Liver (tissue), 9 donors: ENCODE measurements around the gene TUBA3D. TPM values are rescaled to one million over a fixed set of nuclear protein-coding genes. Genes with fewer than 3 reads are reported as not detected.
"Not testable (repeated sequence)": the region's sequence is repeated elsewhere in the genome, so short reads cannot be mapped to it uniquely, and the experiment has no call there.

Source experiments
- DNase-seq: peaks from one replicate; pipeline ENCODE4 v3.0.0-alpha.2; 2017; ENCODE audit warnings: low spot score
- H3K27ac ChIP-seq, 2 donors: one replicate each; pipeline ENCODE4 v1.7.0; 2013; ENCODE audit warnings: inconsistent platforms in 2 of 2, low read length in 2 of 2, control low read depth in 1 of 2, low read depth in 1 of 2, mild to moderate bottlenecking in 1 of 2
- H3K27me3 ChIP-seq, 4 donors: one replicate each; pipeline versions ENCODE4 v1.6.1 to v1.7.0; 2013; ENCODE audit warnings: low read length in 3 of 4, inconsistent platforms in 1 of 4, mild to moderate bottlenecking in 1 of 4, moderate library complexity in 1 of 4; ENCODE audit not compliant: control insufficient read depth in 4 of 4, insufficient read depth in 4 of 4
- H3K36me3 ChIP-seq, 4 donors: one replicate each; pipeline versions ENCODE4 v1.6.1 to v1.7.0; 2013; ENCODE audit warnings: low read length in 3 of 4, mild to moderate bottlenecking in 3 of 4, low read depth in 1 of 4, moderate library complexity in 1 of 4; ENCODE audit not compliant: control insufficient read depth in 4 of 4, insufficient read depth in 3 of 4
- H3K4me1 ChIP-seq, 4 donors: one replicate each; pipeline versions ENCODE4 v1.6.1 to v1.7.0; 2013; ENCODE audit warnings: low read length in 3 of 4, mild to moderate bottlenecking in 3 of 4, moderate library complexity in 1 of 4; ENCODE audit not compliant: control insufficient read depth in 4 of 4, insufficient read depth in 4 of 4
- H3K4me3 ChIP-seq, 3 donors: one replicate each; pipeline versions ENCODE4 v1.6.1 to v1.7.0; 2013; ENCODE audit warnings: low read length in 3 of 3, control low read depth in 1 of 3, low read depth in 1 of 3, mild to moderate bottlenecking in 1 of 3
- H3K9ac ChIP-seq, 2 donors: one replicate each; pipeline ENCODE4 v1.7.0; 2013; ENCODE audit warnings: low read length in 2 of 2, mild to moderate bottlenecking in 2 of 2, moderate library complexity in 2 of 2, control low read depth in 1 of 2, low read depth in 1 of 2
- H3K9me3 ChIP-seq, 4 donors: one replicate each; pipeline versions ENCODE4 v1.6.1 to v1.7.0; 2013; ENCODE audit warnings: low read length in 3 of 4; ENCODE audit not compliant: control insufficient read depth in 4 of 4
- CTCF ChIP-seq: fragments of 150-350 bp; IDR thresholded peaks from 2 replicates; pipeline ENCODE4 v1.5.1; 2017; ENCODE audit warnings: improper control_type of control experiment, low read depth, low read length; ENCODE audit not compliant: missing input control
- EGR1 ChIP-seq, 2 donors: IDR thresholded peaks; 2 replicates each; pipeline ENCODE4 v1.6.1; 2016 to 2018; ENCODE audit warnings: antibody characterized with exemption in 2 of 2, low read depth in 2 of 2
- GABPA ChIP-seq, 2 donors: IDR thresholded peaks in 1 of 2; conservative IDR thresholded peaks in 1 of 2; 2 replicates each; pipeline ENCODE4 v1.6.1; 2016; ENCODE audit warnings: antibody characterized with exemption in 2 of 2, mild to moderate bottlenecking in 1 of 2, moderate library complexity in 1 of 2
- JUND ChIP-seq, 2 donors: IDR thresholded peaks; 2 replicates each; pipeline ENCODE4 v1.6.1; 2016; ENCODE audit warnings: antibody characterized with exemption in 2 of 2
- NR2F2 ChIP-seq: IDR thresholded peaks from 2 replicates; pipeline ENCODE4 v1.6.1; 2016; ENCODE audit warnings: antibody characterized with exemption
- RAD21 ChIP-seq, 2 donors: IDR thresholded peaks; 2 replicates each; pipeline ENCODE4 v1.6.1; 2016; ENCODE audit warnings: antibody characterized with exemption in 2 of 2, mild to moderate bottlenecking in 2 of 2
- REST ChIP-seq: IDR thresholded peaks from 2 replicates; pipeline ENCODE4 v1.6.1; 2016; ENCODE audit warnings: antibody characterized with exemption, mild to moderate bottlenecking
- RXRA ChIP-seq, 2 donors: IDR thresholded peaks; 2 replicates each; pipeline ENCODE4 v1.6.1; 2017 to 2018; ENCODE audit warnings: antibody characterized with exemption in 2 of 2, mild to moderate bottlenecking in 1 of 2
- SP1 ChIP-seq: IDR thresholded peaks from 2 replicates; pipeline ENCODE4 v1.6.1; 2018; ENCODE audit warnings: antibody characterized with exemption, mild to moderate bottlenecking
- TAF1 ChIP-seq: conservative IDR thresholded peaks from 2 replicates; pipeline ENCODE4 v1.6.1; 2016; ENCODE audit warnings: antibody characterized with exemption, mild to moderate bottlenecking
- ZBTB33 ChIP-seq: IDR thresholded peaks from 2 replicates; pipeline ENCODE4 v1.6.1; 2016; ENCODE audit warnings: antibody characterized with exemption
- WGBS: extraction: QIAGEN DNeasy Blood & Tissue Kit; methylation state at CpG from one replicate; pipeline ENCODE4 v1.1.7; 2013; 5-methylcytosine and 5-hydroxymethylcytosine counted together
- polyA plus RNA-seq, 2 donors: library from polyadenylated mRNA; stranded (reverse) in 1 of 2; unstranded in 1 of 2; fragments of 200-250 nt in 1 of 2; fragments of >200 nt in 1 of 2; fragmentation: Nextera tagmentation in 1 of 2; extraction: Ambion mirVana in 1 of 2; gene quantifications; one replicate each; pipeline versions ENCODE4 v1.2.1 to v1.2.3, GENCODE V29; 2013 to 2015
- total RNA-seq, 2 donors: library from RNA; depleted of rRNA; stranded (reverse); fragments of >200 nt; gene quantifications; one replicate each; pipeline ENCODE4 v1.2.3, GENCODE V29; 2014
- donor health status: healthy.
- donor health status: healthy.
- donor health status: healthy.
- donor health status: healthy.
- donor health status: healthy.

TUBA3D gene
- total and polyA plus RNA-seq, 4 donors = 0.08 to 0.15 (median 0.13) TPM

- H3K9ac ChIP-seq, H3K27me3 ChIP-seq, H3K9me3 ChIP-seq, H3K4me1 ChIP-seq, DNase-seq, H3K4me3 ChIP-seq, H3K27ac ChIP-seq: not testable (repeated sequence)
- peaks cover 14 to 67% (median 26%) of the 10 kb centered on the region in 4 donors for H3K36me3 ChIP-seq
- WGBS = 86% methylated on average over 7 of the region's 7 CpGs
These were observed 28.3 kb downstream of the TUBA3D start for GRCh38 chr2:131504082-131504750.

GRCh38 chr2:131509615-131510014 lies 33.7 kb downstream of the TUBA3D start:
- Histone ChIP-seq H3K4me3 (no peak overlapping the region), H3K27me3 (no peaks in the 10 kb centered on the region), H3K4me1 (no peaks in the 10 kb centered on the region), H3K36me3 (peaks cover 12 to 56% (median 17%) of the 10 kb centered on the region in 4 donors), H3K9me3 (no peaks in the 10 kb centered on the region), H3K9ac (no peak overlapping the region), H3K27ac (no peak overlapping the region)
- no peak for DNase-seq
- 84% methylated on average over 9 of the region's 9 CpGs for WGBS
- no peak for TF ChIP-seq EGR1 (IDR thresholded peaks at IDR 0.05; ENCODE audit: low read depth in 2 of 2)
- no peak for TF ChIP-seq RAD21 (IDR thresholded peaks at IDR 0.05)
- TF ChIP-seq ZBTB33 = no peak
- no peak for TF ChIP-seq REST
- TF ChIP-seq RXRA (IDR thresholded peaks at IDR 0.05) = no peak
- TF ChIP-seq GABPA (IDR thresholded peaks at IDR 0.05 in 1 of 2, conservative IDR thresholded peaks at IDR 0.05 in 1 of 2) = no peak
- TF ChIP-seq TAF1 = no peak
- no peak for TF ChIP-seq NR2F2
- no peak for TF ChIP-seq JUND (IDR thresholded peaks at IDR 0.05)
- TF ChIP-seq SP1 = no peak
- TF ChIP-seq CTCF = no peak

GRCh38 chr2:131511291-131511968 lies 35.5 kb downstream of the TUBA3D start:
- DNase-seq, H3K9ac ChIP-seq, H3K27ac ChIP-seq, H3K9me3 ChIP-seq, H3K27me3 ChIP-seq, H3K4me3 ChIP-seq, H3K4me1 ChIP-seq: not testable (repeated sequence)
- H3K36me3 ChIP-seq = peaks cover 6 to 43% (median 12%) of the 10 kb centered on the region in 4 donors
- 92% methylated on average over 22 of the region's 22 CpGs for WGBS

GRCh38 chr2:131511969-131512870 lies 36.3 kb downstream of the TUBA3D start:
- not testable (repeated sequence) for H3K4me1 ChIP-seq, H3K9ac ChIP-seq, H3K4me3 ChIP-seq, H3K27ac ChIP-seq, H3K27me3 ChIP-seq, H3K9me3 ChIP-seq, DNase-seq
- peaks cover 4 to 35% (median 11%) of the 10 kb centered on the region in 4 donors for H3K36me3 ChIP-seq
- WGBS = 83% methylated on average over 15 of the region's 17 CpGs
